Upper lobe of left lung (tissue), 4 donors: Measurements from ENCODE around the gene HSPB7.

Experiments used
- CTCF ChIP-seq, 6 experiments: fragments of 450-650 bp in 4 of 6; fragments of 200-600 bp in 2 of 6; sonication (generic) in 2 of 6; IDR thresholded peaks; one replicate each; pipeline ENCODE4 v1.5.1; 2016 to 2019; ENCODE audit warnings: antibody characterized with exemption in 6 of 6
- POLR2A ChIP-seq, 4 donors: fragments of 450-650 bp; IDR thresholded peaks; one replicate each; pipeline ENCODE4 v1.5.1; 2016 to 2017; ENCODE audit warnings: antibody characterized with exemption in 4 of 4, mild to moderate bottlenecking in 2 of 4

- TF ChIP-seq CTCF (IDR thresholded peaks at IDR 0.05) (no peak), POLR2A (IDR thresholded peaks at IDR 0.05) (no peak)
Observed at GRCh38 chr1:16042096-16042495, 24.3 kb upstream of the HSPB7 start.
